Measurements from ENCODE around the gene BEGAIN.

DNA sequence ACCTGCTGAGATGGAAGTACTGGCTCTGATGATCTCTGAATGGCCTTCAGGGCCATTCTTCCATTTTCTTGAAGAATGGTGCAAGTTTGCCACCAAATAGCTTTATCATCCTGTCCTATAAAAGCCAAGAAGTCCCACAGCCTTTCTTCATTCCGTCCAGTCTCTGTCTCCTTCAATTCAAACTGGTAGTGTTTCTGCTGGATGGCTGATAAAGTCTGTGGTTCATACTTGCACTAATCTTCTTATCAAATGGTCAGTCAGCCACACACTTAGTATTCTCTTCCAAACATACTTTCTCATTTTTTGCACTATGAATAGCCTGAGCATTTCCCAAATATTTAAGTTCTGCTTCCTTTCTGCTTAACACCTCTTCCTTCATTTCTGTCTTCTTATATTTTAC lies 39.4 kb upstream of the BEGAIN start:
- no peak for TF ChIP-seq POLR2A (IDR thresholded peaks at IDR 0.05; ENCODE audit: low read length)
- TF ChIP-seq GATA1 (IDR thresholded peaks at IDR 0.05; ENCODE audit: low read depth, low read length) = no peak
